HG02588 (cell line): ENCODE results near the gene PREX1.
"Not testable (repeated sequence)": the region's sequence is repeated elsewhere in the genome, so short reads cannot be mapped to it uniquely, and the experiment has no call there.

Experiments used
- ATAC-seq: cut with Tn5 transposase; IDR thresholded peaks from one replicate; pipeline ENCODE4 v1.9.1; 2021; ENCODE audit warnings: mild to moderate bottlenecking, moderate library complexity; ENCODE audit not compliant: unreplicated experiment

The PREX1 gene

DNA sequence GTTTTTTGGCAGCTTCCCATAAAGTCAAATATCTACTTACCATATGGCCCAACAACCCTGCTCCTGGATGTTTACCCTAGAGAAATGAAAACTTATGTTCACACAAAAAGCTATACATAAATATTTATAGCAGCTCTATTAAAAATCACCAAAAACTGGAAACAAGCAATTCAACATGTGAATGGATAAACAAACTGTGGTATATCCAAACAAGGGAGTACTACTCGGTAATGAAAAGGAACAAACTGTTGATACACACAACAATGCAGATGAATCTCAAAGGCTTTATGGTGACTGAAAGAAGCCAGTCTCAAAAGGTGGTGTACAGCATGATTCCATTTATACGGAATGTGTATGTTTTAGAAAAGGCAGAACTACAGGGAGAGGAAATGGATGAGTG, 48.4 kb downstream of the PREX1 start:
- no peak for ATAC-seq

DNA sequence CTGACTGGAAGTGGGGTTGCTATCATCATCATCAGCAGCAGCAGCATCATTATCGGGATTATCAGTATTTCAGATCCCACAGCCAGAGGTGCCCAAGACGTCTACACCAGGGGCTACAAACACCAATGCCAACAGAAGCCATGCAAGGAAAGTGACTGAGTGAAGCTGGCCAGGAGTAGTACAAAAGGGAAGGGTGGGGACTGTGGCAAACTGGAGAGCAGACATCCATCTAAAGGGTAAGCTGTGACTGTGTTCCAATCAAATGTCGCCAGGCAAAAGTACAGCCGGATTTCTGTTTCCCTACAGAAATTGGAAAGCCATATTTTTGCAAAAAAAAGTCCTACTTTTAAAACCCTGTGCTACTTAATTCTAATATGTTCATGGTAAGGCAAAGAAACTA, 50.0 kb downstream of the PREX1 start:
- no peak for ATAC-seq

- ATAC-seq = no peak
Observed at GRCh38 chr20:48777005-48777404, 50.8 kb downstream of the PREX1 start.

DNA sequence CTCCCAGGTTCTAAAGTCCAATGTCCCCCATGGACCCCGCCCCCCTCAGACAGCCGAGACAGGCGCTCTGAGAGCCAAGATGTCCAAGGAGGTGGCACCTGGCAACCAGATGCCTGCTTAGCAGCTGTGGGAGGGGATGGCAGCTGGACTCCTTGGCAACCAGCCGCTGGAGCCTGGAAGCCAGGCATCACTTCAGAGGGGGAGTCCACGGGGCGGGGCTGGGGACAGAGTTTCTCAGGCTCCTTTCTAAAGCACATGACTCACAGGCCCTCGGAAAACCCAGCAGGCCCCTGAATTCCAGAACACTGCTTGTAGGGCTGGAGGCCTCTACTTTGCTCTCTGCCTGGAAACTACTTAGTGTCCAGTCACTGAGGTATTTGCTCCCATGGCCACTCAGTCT, 51.5 kb downstream of the PREX1 start:
- ATAC-seq = no peak

- not testable (repeated sequence) for ATAC-seq
Observed at GRCh38 chr20:48775545-48775944, 52.3 kb downstream of the PREX1 start.

GRCh38 chr20:48774696-48775095, 53.1 kb downstream of the PREX1 start:
- ATAC-seq = no peak

DNA sequence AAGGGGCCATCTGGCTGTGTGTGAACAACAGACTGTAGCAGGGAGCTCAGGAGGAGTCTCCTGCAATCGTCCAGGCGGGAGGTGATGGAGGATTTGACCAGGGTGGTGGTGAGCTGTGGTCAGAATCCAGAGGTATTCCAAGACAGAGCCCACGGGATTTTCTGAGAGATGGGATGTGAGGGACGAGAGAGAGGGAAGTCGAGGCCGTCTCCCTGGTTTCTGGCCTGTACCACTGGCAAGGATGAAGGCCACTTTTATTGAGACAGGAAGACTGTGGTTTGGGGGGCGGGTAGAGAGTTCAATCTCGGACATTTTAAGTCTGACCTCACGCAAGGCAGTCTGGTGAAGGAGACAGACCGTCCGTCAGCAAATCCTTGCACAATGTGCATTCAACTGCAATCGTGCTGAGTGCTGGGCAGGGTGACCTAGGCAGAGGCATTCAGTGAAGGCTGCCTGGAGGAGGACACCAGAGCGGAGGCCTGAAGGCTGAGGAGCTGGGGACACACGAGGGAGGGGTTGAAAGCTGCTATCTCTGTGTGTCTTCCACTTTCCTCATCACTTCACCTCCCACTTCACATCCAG, 53.9 kb downstream of the PREX1 start:
- ATAC-seq = no peak

GRCh38 chr20:48772183-48772976, 55.4 kb downstream of the PREX1 start:
- no peak for ATAC-seq

- ATAC-seq = no peak
Observed at GRCh38 chr20:48771542-48771941, 56.3 kb downstream of the PREX1 start.

DNA sequence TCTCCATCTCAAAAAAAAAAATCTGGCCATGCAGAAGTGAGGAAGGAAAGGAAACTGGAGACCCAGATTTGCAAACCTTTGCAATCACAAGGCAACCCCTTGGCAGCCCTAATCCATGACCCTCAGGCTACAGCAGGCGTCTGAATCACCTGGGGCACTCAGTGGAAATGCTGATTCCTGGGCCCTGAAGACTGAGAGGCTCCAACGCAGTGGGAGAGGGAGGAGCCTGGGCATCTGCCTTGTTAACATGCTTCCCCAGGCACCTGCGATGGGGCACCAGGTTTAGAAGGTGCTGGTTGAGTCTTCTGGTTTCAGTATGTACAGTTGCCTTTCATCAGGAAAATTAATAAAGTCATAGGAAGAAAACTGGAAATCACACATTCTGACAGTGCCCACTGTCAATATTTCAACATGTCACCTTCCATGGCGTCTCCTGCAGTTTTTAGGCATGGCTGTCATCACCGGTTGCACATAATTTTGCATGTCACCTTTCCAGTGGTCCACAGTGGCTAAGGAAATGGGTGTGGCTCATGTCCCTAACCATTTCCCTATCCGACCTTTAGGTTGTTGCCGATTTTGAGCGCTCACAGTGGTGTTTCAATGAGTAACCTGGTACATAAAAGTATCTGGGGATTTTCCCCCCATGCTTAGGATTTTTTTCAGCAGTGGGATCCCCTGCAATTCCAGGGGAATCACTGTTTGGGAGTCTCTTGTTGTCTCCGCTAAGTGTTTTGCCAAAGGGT, 56.9 kb downstream of the PREX1 start:
- ATAC-seq = no peak

- no peak for ATAC-seq
Observed at GRCh38 chr20:48769069-48769983, 58.5 kb downstream of the PREX1 start.

DNA sequence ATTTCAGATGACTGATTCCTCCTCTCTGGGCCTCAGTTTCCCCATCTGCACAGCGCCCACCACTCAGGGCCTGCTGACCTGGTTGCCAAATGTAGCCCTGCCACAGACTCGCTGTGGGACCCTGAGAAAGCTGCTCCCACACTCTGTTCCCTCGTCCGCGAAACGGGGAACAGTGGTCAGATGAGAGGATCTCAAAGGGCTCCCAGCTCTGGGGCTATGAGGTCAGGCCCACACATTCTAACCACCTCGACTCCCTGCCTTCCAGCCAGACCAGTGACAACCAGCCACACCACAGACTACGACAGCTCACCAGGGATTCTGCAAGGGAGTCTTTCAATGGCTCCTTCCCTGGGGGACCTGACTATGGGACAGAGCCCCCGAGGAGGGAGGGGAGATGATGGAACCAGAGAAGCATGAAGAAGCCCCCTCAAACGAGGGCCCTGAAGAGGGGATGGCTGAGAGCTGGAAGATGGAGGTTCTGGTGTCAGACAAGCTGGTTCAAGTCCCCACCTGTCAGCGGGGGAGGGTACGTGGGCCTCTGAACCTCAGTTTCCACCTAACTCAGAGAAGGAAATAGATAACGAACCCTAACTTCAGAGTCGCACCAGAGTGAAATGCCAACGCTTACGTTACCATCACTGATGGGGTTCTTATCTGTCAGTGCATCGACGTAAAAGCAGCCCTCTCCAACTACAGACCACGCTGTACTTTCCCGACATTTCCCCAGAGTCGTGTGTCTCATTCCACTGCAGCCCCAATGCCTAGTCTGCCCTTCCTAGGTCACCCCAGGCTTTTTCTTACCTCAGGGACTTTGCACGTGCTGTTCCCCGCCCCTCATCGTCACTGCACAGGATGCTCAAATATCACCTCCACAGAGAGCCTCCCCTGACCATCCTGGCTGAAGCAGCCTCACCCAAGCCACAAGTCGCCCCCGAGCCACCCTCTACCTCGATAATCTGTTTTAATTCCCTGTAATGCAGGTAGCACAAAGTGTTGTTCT, 60.5 kb downstream of the PREX1 start:
- ATAC-seq = no peak

GRCh38 chr20:48766205-48766604, 61.6 kb downstream of the PREX1 start:
- no peak for ATAC-seq

DNA sequence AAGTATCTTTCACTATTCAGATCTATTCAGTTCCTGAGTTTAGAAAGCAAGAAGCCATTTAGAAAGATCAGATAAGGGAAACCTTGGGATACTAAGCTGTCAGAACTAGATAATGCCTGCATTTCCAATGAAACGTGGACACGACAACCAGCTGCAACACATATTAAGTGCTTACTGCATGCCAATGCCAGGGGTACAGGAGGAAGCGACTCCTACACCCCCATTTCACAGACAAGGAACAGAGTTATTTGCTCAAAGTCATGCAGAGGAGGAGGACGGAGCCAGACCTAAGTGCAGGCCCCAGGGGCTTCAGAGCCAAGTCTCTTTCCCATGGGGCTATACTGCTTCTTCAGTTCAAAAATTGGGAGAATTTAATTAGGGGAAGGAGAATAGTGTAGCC, 62.4 kb downstream of the PREX1 start:
- no peak for ATAC-seq

DNA sequence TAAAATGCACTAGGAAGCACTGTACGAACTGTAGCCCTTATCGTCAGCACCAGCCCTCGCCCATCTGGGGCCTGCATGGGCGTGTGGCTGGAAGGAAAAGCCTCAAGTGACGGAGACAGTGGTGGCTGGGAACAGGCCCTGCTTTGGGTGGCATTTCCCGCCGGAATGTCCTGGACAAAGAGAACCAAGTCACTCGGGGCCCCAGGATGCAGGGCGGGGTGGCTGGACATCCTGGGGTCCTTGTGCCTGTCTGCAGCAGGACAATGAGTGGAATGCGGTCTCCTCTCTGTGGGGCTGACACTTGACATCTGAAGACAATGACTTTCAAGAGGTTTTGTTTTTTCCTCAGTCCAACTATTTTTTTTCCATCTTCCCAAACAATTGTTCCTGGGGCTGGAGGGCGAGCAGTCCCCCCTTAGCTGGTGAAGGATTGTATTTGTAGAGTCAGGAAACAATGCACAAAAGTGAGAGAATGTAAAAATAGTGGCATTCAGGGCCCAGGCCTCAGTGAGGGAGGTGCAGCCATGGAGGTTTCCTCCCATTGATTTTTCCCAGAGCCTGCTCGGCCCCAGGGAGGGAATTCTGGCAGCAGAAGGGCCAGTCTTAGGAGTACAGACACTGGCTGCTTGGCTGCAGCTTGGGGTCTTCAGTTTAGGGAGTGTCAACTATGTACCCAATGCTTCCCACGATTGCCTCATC, 64.4 kb downstream of the PREX1 start:
- no peak for ATAC-seq

GRCh38 chr20:48761874-48762273, 65.9 kb downstream of the PREX1 start:
- no peak for ATAC-seq

DNA sequence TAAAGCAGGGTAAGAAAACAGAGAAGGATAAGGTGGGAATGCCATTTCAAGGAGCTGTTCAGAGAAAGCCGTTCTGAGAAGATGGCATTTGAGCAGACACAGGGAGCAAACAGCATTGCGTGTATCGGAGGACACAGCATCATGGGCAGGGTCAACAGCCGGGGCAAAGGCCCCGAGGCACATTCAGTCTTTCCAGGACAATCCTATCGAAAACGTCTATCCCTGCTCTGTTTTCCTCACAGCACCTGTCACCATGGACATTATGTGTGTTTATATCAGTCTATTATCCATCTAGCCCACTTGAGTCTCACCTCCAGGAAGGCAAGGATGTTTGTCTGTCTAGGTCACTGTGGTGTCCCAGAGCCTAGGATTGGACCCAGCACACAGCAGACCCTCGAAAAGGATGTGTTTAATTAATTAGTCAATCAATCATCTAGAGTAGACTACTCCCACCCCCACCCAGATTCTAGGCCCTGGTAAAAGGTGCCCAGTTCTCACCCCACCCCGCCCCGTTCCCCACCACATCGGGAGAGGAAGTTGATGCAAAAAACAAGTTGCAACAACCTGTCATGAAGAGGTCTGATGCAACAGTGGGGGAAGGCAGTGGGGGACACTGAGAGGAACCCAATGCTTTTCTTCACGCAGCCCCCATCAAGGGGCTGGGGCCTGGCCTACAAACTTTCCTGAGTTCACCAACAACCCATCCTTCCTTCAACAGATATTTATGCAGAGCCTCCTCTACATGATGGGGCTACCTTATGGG, 66.6 kb downstream of the PREX1 start:
- ATAC-seq = no peak

- ATAC-seq = no peak
Observed at GRCh38 chr20:48760403-48760983, 67.3 kb downstream of the PREX1 start.
